Hepatocyte (in vitro differentiated cells): Measurements from ENCODE around the gene KLF2. TPM values are rescaled to one million over a fixed set of nuclear protein-coding genes. Genes with fewer than 3 reads are reported as not detected.
"Not testable (repeated sequence)": the region's sequence is repeated elsewhere in the genome, so short reads cannot be mapped to it uniquely, and the experiment has no call there.

Source experiments
- DNase-seq: peaks from one replicate; pipeline ENCODE4 v3.0.0-alpha.2; 2016; ENCODE audit warnings: low spot score
- H2AFZ ChIP-seq: fragments of 200-600 bp; sonication (generic); 2 replicates; pipeline ENCODE4 v1.6.0; 2016; ENCODE audit warnings: antibody characterized with exemption, mild to moderate bottlenecking
- H3K27ac ChIP-seq: fragments of 200-600 bp; sonication (generic); 2 replicates; pipeline ENCODE4 v1.5.1; 2016; ENCODE audit warnings: mild to moderate bottlenecking
- H3K27me3 ChIP-seq: fragments of 200-600 bp; sonication (generic); 2 replicates; pipeline ENCODE4 v1.6.1; 2016
- H3K36me3 ChIP-seq: fragments of 200-600 bp; sonication (generic); replicated peaks from 2 replicates; pipeline ENCODE4 v1.5.1; 2016; ENCODE audit warnings: low read depth; ENCODE audit not compliant: insufficient read depth
- H3K4me1 ChIP-seq: fragments of 200-600 bp; sonication (generic); 2 replicates; pipeline ENCODE4 v1.5.1; 2016; ENCODE audit warnings: mild to moderate bottlenecking, moderate library complexity; ENCODE audit not compliant: insufficient read depth
- H3K4me2 ChIP-seq: fragments of 200-600 bp; sonication (generic); 2 replicates; pipeline ENCODE4 v1.6.0; 2016
- H3K4me3 ChIP-seq: fragments of 200-600 bp; sonication (generic); 2 replicates; pipeline ENCODE4 v1.5.1; 2016; ENCODE audit warnings: mild to moderate bottlenecking
- H3K79me2 ChIP-seq: fragments of 200-600 bp; sonication (generic); 2 replicates; pipeline ENCODE4 v1.6.0; 2017; ENCODE audit warnings: mild to moderate bottlenecking
- H3K9me2 ChIP-seq: fragments of 200-600 bp; sonication (generic); replicated peaks from 2 replicates; pipeline ENCODE4 v1.6.0; 2017; ENCODE audit warnings: mild to moderate bottlenecking; ENCODE audit not compliant: insufficient read depth
- H3K9me3 ChIP-seq: fragments of 200-600 bp; sonication (generic); 2 replicates; pipeline ENCODE4 v1.5.1; 2016; ENCODE audit warnings: low read depth, mild to moderate bottlenecking
- H4K20me1 ChIP-seq: fragments of 200-600 bp; sonication (generic); 2 replicates; pipeline ENCODE4 v1.6.0; 2016; ENCODE audit warnings: mild to moderate bottlenecking; ENCODE audit not compliant: insufficient read depth, poor library complexity, severe bottlenecking
- EZH2 ChIP-seq: fragments of 200-600 bp; sonication (generic); IDR thresholded peaks from 2 replicates; pipeline ENCODE4 v1.6.1; 2016; ENCODE audit warnings: antibody characterized with exemption, mild to moderate bottlenecking, borderline replicate concordance
- EZH2phosphoT487 ChIP-seq: fragments of 200-600 bp; sonication (generic); IDR thresholded peaks from one replicate; pipeline ENCODE4 v1.6.1; 2018; ENCODE audit warnings: antibody characterized with exemption, mild to moderate bottlenecking, low read depth, moderate library complexity; ENCODE audit not compliant: unreplicated experiment, severe bottlenecking
- WGBS: methylation state at CpG from one replicate; pipeline ENCODE4 v1.1.6; 2016; ENCODE audit warnings: low lambda C conversion rate; ENCODE audit errors: missing lambda C conversion rate; 5-methylcytosine and 5-hydroxymethylcytosine counted together
- polyA plus RNA-seq: library from polyadenylated mRNA; unstranded; fragments of >200 nt; fragmentation: Nextera tagmentation; extraction: Ambion mirVana; gene quantifications from 2 replicates; pipeline ENCODE4 v1.2.1, GENCODE V29; 2016
- total RNA-seq: library from RNA; depleted of rRNA; stranded (reverse); fragments of >200 nt; gene quantifications from 2 replicates; pipeline ENCODE4 v1.2.3, GENCODE V29; 2014
- TF ChIP-seq, protein P1 (sequence below): fragments of 200-600 bp; sonication (generic); IDR thresholded peaks from 2 replicates; pipeline ENCODE4 v1.5.1; 2016; ENCODE audit warnings: antibody characterized with exemption, mild to moderate bottlenecking; ENCODE audit not compliant: poor library complexity

KLF2 gene
- total and polyA plus RNA-seq, 2 experiments from 2014 or later, result 4.5 to 27.7 TPM

DNA sequence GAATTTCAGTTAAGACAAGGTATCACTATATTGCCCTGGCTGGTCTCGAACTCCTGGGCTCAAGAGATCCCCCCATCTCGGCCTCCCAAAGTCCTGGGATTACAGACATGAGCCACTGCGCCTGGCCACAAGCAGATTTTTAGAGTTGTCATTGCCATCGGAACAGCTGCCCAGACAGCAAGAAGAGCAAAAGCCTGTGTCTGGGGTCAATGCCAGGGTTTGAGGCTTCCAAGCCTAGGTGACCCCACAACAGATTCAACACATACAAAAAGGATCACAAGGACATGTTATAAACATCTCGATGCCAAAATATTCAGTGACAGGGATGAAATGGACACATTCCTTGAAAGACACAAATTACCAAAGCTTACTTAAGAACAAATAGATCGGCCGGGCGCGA lies 40.1 kb upstream of the KLF2 start:
- Histone ChIP-seq H3K27ac (peak overlapping the region; percentile 79), H3K9me3 (no peaks in the 10 kb centered on the region), H3K4me2 (no peak overlapping the region), H3K27me3 (no peaks in the 10 kb centered on the region), H3K9me2 (no peaks in the 10 kb centered on the region), H4K20me1 (no peaks in the 10 kb centered on the region), H3K4me3 (no peak overlapping the region), H3K36me3 (no peaks in the 10 kb centered on the region), H3K4me1 (peaks cover 7% of the 10 kb centered on the region), H3K79me2 (no peaks in the 10 kb centered on the region), H2AFZ (no peak overlapping the region)
- 95% methylated on average over 9 of the region's 9 CpGs for WGBS
- no peak for DNase-seq
- TF ChIP-seq EZH2phosphoT487, result no peak
- no peak for TF ChIP-seq EZH2
- TF ChIP-seq, protein P1, sequence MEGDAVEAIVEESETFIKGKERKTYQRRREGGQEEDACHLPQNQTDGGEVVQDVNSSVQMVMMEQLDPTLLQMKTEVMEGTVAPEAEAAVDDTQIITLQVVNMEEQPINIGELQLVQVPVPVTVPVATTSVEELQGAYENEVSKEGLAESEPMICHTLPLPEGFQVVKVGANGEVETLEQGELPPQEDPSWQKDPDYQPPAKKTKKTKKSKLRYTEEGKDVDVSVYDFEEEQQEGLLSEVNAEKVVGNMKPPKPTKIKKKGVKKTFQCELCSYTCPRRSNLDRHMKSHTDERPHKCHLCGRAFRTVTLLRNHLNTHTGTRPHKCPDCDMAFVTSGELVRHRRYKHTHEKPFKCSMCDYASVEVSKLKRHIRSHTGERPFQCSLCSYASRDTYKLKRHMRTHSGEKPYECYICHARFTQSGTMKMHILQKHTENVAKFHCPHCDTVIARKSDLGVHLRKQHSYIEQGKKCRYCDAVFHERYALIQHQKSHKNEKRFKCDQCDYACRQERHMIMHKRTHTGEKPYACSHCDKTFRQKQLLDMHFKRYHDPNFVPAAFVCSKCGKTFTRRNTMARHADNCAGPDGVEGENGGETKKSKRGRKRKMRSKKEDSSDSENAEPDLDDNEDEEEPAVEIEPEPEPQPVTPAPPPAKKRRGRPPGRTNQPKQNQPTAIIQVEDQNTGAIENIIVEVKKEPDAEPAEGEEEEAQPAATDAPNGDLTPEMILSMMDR, result no peak

DNA sequence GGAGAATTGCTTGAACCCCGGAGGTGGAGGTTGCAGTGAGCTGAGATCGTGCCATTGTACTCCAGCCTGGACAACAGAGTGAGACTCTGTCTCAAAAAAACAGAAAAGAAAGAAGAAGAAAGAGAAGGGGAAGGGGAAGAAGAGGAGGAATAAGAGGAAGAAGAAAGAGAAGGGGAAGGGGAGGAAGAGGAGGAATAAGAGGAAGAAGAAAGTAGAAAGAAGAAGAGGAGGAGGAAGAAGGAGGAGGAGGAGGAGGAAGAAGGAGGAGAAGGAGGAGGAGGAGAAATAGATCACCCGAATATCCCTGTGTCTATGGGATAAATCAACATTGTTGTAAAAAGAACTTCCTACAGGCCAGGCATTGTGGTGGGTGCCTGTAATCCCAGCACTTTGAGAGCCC lies 39.5 kb upstream of the KLF2 start:
- not testable (repeated sequence) for H3K27me3 ChIP-seq, H2AFZ ChIP-seq, H4K20me1 ChIP-seq, H3K9me2 ChIP-seq, H3K27ac ChIP-seq, H3K79me2 ChIP-seq, DNase-seq, H3K36me3 ChIP-seq, H3K9me3 ChIP-seq, H3K4me3 ChIP-seq, H3K4me2 ChIP-seq, H3K4me1 ChIP-seq
- 89% methylated on average over 3 of the region's 3 CpGs for WGBS

DNA sequence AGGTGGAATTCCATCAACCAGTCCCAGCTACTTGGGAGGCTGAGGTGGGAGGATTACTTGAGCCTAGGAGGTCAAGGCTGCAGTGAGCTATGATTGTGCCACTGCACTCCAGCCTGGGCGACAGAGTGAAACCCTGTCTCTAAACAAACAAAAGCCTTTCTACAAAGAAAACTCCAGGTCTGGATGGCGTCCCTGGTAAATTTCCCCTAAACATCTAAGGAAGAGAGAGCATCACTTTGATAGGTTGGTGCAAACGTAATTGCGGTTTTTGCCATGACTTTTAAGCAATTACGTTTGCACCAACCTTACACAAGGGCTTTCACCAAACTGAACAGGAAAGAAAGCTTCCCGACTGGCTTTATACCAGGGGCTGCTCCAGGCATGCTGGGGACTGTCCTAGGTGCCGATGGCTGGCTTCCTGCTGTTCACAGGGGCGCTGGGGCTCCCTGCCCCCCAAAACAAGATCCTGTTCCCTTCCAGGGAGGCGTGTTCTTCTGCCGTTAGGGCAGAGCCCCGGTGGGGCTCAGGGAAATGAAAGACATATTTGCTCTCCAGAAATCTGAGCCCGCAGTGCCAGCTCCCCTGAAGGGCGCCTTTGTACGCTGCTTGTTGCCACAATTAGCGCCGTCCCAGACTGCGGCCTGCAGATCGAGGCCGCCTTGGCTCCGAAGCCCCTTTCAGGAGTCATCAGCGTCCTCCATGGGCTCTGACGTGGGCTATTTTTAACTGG lies 38.7 kb upstream of the KLF2 start:
- Histone ChIP-seq H3K36me3 (no peaks in the 10 kb centered on the region), H3K27me3 (no peaks in the 10 kb centered on the region), H3K79me2 (no peaks in the 10 kb centered on the region), H3K4me2 (no peak overlapping the region), H3K4me1 (peaks cover 7% of the 10 kb centered on the region), H4K20me1 (no peaks in the 10 kb centered on the region), H3K27ac (no peak overlapping the region), H3K9me3 (no peaks in the 10 kb centered on the region), H3K4me3 (no peak overlapping the region), H3K9me2 (no peaks in the 10 kb centered on the region), H2AFZ (peak overlapping the region; percentile 4)
- DNase-seq, result no peak
- TF ChIP-seq, protein P1, result no peak
- TF ChIP-seq EZH2phosphoT487 (no peak), EZH2 (no peak)
- 62% methylated on average over 22 of the region's 22 CpGs for WGBS

DNA sequence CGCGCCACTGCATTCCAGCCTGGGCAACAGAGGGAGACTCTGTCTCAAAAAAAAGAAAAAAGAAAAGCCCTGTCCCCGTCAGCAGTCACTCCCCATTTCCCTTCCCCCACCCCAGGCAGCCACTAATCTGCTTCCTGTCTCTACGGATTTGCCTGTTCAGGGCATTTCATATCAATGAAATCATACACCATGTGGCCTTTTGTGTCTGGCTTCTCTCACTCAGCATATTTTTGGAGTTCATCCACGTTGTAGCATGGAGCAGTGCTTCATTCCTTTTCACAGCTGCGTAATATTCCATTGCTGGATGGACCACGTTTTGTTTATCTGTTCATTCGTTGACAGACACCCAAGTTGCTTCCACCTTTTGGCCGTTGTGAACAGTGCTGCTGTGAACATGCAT lies 36.1 kb upstream of the KLF2 start:
- Histone ChIP-seq H3K4me3 (no peak overlapping the region), H3K4me1 (peaks cover 14% of the 10 kb centered on the region), H3K36me3 (no peaks in the 10 kb centered on the region), H3K27me3 (no peaks in the 10 kb centered on the region), H3K27ac (no peak overlapping the region), H3K9me3 (no peaks in the 10 kb centered on the region), H4K20me1 (no peaks in the 10 kb centered on the region), H3K9me2 (no peaks in the 10 kb centered on the region), H2AFZ (no peak overlapping the region), H3K79me2 (no peaks in the 10 kb centered on the region), H3K4me2 (no peak overlapping the region)
- DNase-seq, result no peak
- TF ChIP-seq EZH2phosphoT487, result no peak
- TF ChIP-seq EZH2, result no peak
- TF ChIP-seq, protein P1, result no peak
- WGBS, result 78% methylated on average over 9 of the region's 9 CpGs
